Kidney epithelial cell (primary cell): Measurements from ENCODE around the gene VEZF1. TPM values are rescaled to one million over a fixed set of nuclear protein-coding genes. Genes with fewer than 3 reads are reported as not detected.

ENCODE experiments used
- DNase-seq: peaks from one replicate; pipeline ENCODE4 v3.0.0-alpha.2; 2010; ENCODE audit warnings: low read depth
- H3K27me3 ChIP-seq: 2 replicates; pipeline ENCODE4 v1.6.0; 2011; ENCODE audit warnings: low read length; ENCODE audit not compliant: control insufficient read depth, insufficient read depth
- H3K36me3 ChIP-seq: 2 replicates; pipeline ENCODE4 v1.5.1; 2011; ENCODE audit warnings: low read length; ENCODE audit not compliant: control insufficient read depth, insufficient read depth
- H3K4me3 ChIP-seq: 2 replicates; pipeline ENCODE4 v1.5.1; 2011; ENCODE audit warnings: low read depth, mild to moderate bottlenecking, control low read depth, low read length
- total RNA-seq: library from RNA; depleted of rRNA; stranded (reverse); fragments of >200 nt; gene quantifications from 2 replicates; pipeline ENCODE4 v1.2.3, GENCODE V29; 2015
- TF ChIP-seq, protein P1 (sequence below): IDR thresholded peaks from 2 replicates; pipeline ENCODE4 v1.5.1; 2011; ENCODE audit warnings: mild to moderate bottlenecking, moderate library complexity, low read length, control low read depth, inconsistent platforms; ENCODE audit not compliant: insufficient read depth, poor library complexity, severe bottlenecking

VEZF1 gene
- total RNA-seq, 1 donor from 2014 or later: 78.3 TPM

- Histone ChIP-seq H3K27me3 (no peaks in the 10 kb centered on the region), H3K36me3 (peaks cover 1% of the 10 kb centered on the region), H3K4me3 (no peak overlapping the region)
- TF ChIP-seq, protein P1, sequence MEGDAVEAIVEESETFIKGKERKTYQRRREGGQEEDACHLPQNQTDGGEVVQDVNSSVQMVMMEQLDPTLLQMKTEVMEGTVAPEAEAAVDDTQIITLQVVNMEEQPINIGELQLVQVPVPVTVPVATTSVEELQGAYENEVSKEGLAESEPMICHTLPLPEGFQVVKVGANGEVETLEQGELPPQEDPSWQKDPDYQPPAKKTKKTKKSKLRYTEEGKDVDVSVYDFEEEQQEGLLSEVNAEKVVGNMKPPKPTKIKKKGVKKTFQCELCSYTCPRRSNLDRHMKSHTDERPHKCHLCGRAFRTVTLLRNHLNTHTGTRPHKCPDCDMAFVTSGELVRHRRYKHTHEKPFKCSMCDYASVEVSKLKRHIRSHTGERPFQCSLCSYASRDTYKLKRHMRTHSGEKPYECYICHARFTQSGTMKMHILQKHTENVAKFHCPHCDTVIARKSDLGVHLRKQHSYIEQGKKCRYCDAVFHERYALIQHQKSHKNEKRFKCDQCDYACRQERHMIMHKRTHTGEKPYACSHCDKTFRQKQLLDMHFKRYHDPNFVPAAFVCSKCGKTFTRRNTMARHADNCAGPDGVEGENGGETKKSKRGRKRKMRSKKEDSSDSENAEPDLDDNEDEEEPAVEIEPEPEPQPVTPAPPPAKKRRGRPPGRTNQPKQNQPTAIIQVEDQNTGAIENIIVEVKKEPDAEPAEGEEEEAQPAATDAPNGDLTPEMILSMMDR: no peak
- DNase-seq: no peak
These were observed 46.4 kb downstream of the VEZF1 start for GRCh38 chr17:57941384-57942370.

DNA sequence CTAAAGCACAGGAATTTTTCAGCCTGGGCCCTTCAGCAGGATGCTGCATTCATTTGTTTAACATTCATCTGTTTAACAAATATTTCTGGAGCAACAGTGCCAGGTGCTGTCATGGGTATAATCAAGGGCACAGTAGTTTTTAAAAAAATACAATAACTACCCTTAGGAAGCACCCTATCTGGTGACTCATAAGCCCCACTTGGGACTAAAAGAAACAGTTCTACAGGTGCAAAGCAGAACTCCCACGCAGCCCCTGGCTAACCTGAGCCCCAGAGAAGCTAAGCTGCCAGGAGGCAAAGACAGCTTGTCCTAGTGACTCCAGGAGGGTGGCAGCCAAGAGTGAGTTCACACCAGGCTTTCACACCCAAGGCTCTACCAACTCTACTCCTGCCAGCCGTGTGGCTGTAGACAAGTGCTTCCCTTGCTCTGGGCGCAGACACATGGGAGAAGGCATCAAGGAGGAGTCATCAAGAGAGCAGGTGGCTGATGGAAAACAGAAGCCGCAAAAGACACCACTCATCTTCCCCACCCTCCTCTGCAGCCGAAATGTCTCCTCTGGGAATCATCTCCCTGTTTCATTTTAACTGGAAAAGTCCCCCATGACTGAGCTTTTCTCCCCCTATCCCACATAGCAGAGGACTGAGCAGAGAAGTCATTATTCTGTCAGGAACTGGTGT is 47.3 kb downstream of the VEZF1 start:
- Histone ChIP-seq H3K4me3 (no peak overlapping the region), H3K36me3 (peaks cover 1% of the 10 kb centered on the region), H3K27me3 (no peaks in the 10 kb centered on the region)
- TF ChIP-seq, protein P1: no peak
- DNase-seq: no peak

DNA sequence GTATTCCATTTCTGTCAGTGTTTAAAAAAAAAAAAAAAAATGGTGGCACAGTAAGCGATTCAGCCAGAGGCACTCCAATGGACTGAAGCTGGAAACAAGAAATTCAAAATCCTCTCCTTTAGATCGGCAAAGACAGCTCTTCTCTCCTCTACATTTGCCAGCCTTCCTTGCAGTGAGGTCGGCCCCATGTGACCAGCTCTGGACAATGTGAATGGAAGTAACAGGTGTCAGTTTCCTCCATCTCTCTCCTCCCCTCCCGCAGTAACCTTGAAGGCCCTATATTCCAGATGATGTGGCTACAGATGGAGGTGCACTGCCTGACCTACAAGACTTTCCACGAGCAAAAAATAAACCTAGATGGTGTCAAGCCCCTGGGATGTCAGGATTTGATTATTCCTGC is 47.8 kb downstream of the VEZF1 start:
- TF ChIP-seq, protein P1: no peak
- H3K27me3 ChIP-seq: no peaks in the 10 kb centered on the region
- DNase-seq: no peak
- H3K4me3 ChIP-seq: no peak overlapping the region
- H3K36me3 ChIP-seq: peaks cover 1% of the 10 kb centered on the region

- no peak for DNase-seq
- peaks cover 1% of the 10 kb centered on the region for H3K36me3 ChIP-seq
- H3K4me3 ChIP-seq: no peak overlapping the region
- H3K27me3 ChIP-seq: no peaks in the 10 kb centered on the region
- TF ChIP-seq, protein P1: no peak
These were observed 48.3 kb downstream of the VEZF1 start for GRCh38 chr17:57939797-57940196.

GRCh38 chr17:57938061-57938502 is 50.0 kb downstream of the VEZF1 start:
- H3K27me3 ChIP-seq: no peaks in the 10 kb centered on the region
- peaks cover 1% of the 10 kb centered on the region for H3K36me3 ChIP-seq
- TF ChIP-seq, protein P1: no peak
- no peak overlapping the region for H3K4me3 ChIP-seq
- DNase-seq: no peak
